CD14-positive monocyte (primary cell): Measurements from ENCODE around the gene LINC00237. TPM values are rescaled to one million over a fixed set of nuclear protein-coding genes. Genes with fewer than 3 reads are reported as not detected.

ENCODE experiments used
- DNase-seq, 3 donors: peaks; one replicate each; pipeline ENCODE4 v3.0.0-alpha.2; 2011 to 2022
- H2AFZ ChIP-seq: 2 replicates; pipeline ENCODE4 v1.6.0; 2012; ENCODE audit warnings: mild to moderate bottlenecking, low read depth, low read length, inconsistent platforms; ENCODE audit not compliant: insufficient read depth, poor library complexity, severe bottlenecking
- H3K27ac ChIP-seq, 2 donors: 1 replicate in 1 of 2; 2 replicates in 1 of 2; pipeline ENCODE4 v1.5.1; 2012 to 2013; ENCODE audit warnings: low read length in 2 of 2, control low read depth in 1 of 2, inconsistent platforms in 1 of 2, low read depth in 1 of 2, mild to moderate bottlenecking in 1 of 2
- H3K27me3 ChIP-seq, 2 donors: one replicate each; pipeline versions ENCODE4 v1.6.0 to v1.6.1; 2011 to 2013; ENCODE audit warnings: low read length in 2 of 2; ENCODE audit not compliant: control insufficient read depth in 2 of 2, insufficient read depth in 2 of 2
- H3K36me3 ChIP-seq, 2 donors: replicated peaks in 1 of 2; 1 replicate in 1 of 2; 2 replicates in 1 of 2; pipeline versions ENCODE4 v1.5.1 to v1.6.1; 2012 to 2013; ENCODE audit warnings: low read length in 2 of 2, control low read depth in 1 of 2, inconsistent platforms in 1 of 2, mild to moderate bottlenecking in 1 of 2; ENCODE audit not compliant: insufficient read depth in 2 of 2, control insufficient read depth in 1 of 2
- H3K4me1 ChIP-seq, 2 donors: 1 replicate in 1 of 2; 2 replicates in 1 of 2; pipeline versions ENCODE4 v1.5.1 to v1.6.1; 2012 to 2013; ENCODE audit warnings: low read length in 2 of 2, control low read depth in 1 of 2, inconsistent platforms in 1 of 2, mild to moderate bottlenecking in 1 of 2, moderate library complexity in 1 of 2; ENCODE audit not compliant: insufficient read depth in 2 of 2, control insufficient read depth in 1 of 2
- H3K4me2 ChIP-seq: replicated peaks from 2 replicates; pipeline ENCODE3; 2012; ENCODE audit warnings: low read length, moderate library complexity, mild to moderate bottlenecking; ENCODE audit not compliant: poor library complexity, severe bottlenecking; ENCODE audit errors: extremely low read depth
- H3K4me3 ChIP-seq, 3 experiments: fragments of 200-600 bp in 1 of 3; sonication (generic) in 1 of 3; replicated peaks in 1 of 3; 1 replicate in 2 of 3; 2 replicates in 1 of 3; pipeline ENCODE4 v1.5.1; 2011 to 2013; ENCODE audit warnings: low read length in 3 of 3, mild to moderate bottlenecking in 3 of 3, control low read depth in 2 of 3, low read depth in 2 of 3, inconsistent platforms in 1 of 3, moderate library complexity in 1 of 3
- H3K79me2 ChIP-seq: 2 replicates; pipeline ENCODE4 v1.6.0; 2012; ENCODE audit warnings: mild to moderate bottlenecking, control low read depth, inconsistent platforms, low read length, moderate library complexity; ENCODE audit not compliant: insufficient read depth
- H3K9ac ChIP-seq: 2 replicates; pipeline ENCODE4 v1.6.0; 2017; ENCODE audit warnings: low read length, mild to moderate bottlenecking; ENCODE audit not compliant: insufficient read depth, poor library complexity, severe bottlenecking
- H3K9me3 ChIP-seq, 2 donors: replicated peaks in 1 of 2; 1 replicate in 1 of 2; 2 replicates in 1 of 2; pipeline versions ENCODE4 v1.5.1 to v1.6.1; 2012 to 2013; ENCODE audit warnings: low read length in 2 of 2, control low read depth in 1 of 2; ENCODE audit not compliant: control insufficient read depth in 1 of 2, insufficient read depth in 1 of 2
- H4K20me1 ChIP-seq: 2 replicates; pipeline ENCODE4 v1.6.0; 2012; ENCODE audit warnings: mild to moderate bottlenecking, low read length, control low read depth, moderate library complexity; ENCODE audit not compliant: insufficient read depth
- H3K27ac Mint-ChIP-seq, 7 donors: one replicate each; pipeline ENCODE4 v1.8.0; 2020; ENCODE audit warnings: mild to moderate bottlenecking in 7 of 7, mixed read lengths in 7 of 7, moderate library complexity in 6 of 7, inconsistent platforms in 2 of 7
- H3K27me3 Mint-ChIP-seq, 3 donors: one replicate each; pipeline ENCODE4 v1.8.0; 2021 to 2022; ENCODE audit warnings: low read depth in 3 of 3, mild to moderate bottlenecking in 3 of 3, mixed read lengths in 3 of 3, moderate library complexity in 3 of 3, inconsistent platforms in 1 of 3
- H3K36me3 Mint-ChIP-seq, 2 donors: one replicate each; pipeline ENCODE4 v1.8.0; 2020; ENCODE audit warnings: mixed read lengths in 2 of 2, inconsistent platforms in 1 of 2, mild to moderate bottlenecking in 1 of 2
- H3K4me1 Mint-ChIP-seq: one replicate; pipeline ENCODE4 v1.8.0; 2020; ENCODE audit warnings: mild to moderate bottlenecking, mixed read lengths
- H3K4me3 Mint-ChIP-seq, 2 donors: one replicate each; pipeline ENCODE4 v1.8.0; 2020; ENCODE audit warnings: mild to moderate bottlenecking in 2 of 2, mixed read lengths in 2 of 2, moderate library complexity in 1 of 2
- H3K9me3 Mint-ChIP-seq, 7 donors: one replicate each; pipeline ENCODE4 v1.8.0; 2020 to 2022; ENCODE audit warnings: mixed read lengths in 7 of 7, mild to moderate bottlenecking in 6 of 7, moderate library complexity in 6 of 7, inconsistent platforms in 2 of 7
- WGBS: methylation state at CpG from one replicate; pipeline ENCODE4 v1.1.5; 2013; ENCODE audit warnings: missing lambda C conversion rate; ENCODE audit not compliant: insufficient coverage; 5-methylcytosine and 5-hydroxymethylcytosine counted together
- intact Hi-C, 2 donors: fragments of 100-400 bp; cut with micrococcal nuclease; formaldehyde crosslinking; loops; one replicate each; pipeline versions ENCODE4 v1.15.0 to v1.15.1; 2023
- polyA plus RNA-seq, 3 donors: library from polyadenylated mRNA; depleted of rRNA in 1 of 3; unstranded in 2 of 3; stranded (reverse) in 1 of 3; fragments of 300-500 nt in 2 of 3; fragments of >200 nt in 1 of 3; fragmentation: Illumina TruSeq in 2 of 3; gene quantifications; 1 replicate in 2 of 3; 2 replicates in 1 of 3; pipeline ENCODE4 v1.2.3, GENCODE V29; 2012 to 2021
- TF ChIP-seq, protein P1 (sequence below): fragments of 200-600 bp; IDR thresholded peaks from one replicate; pipeline ENCODE4 v1.8.0; 2022; ENCODE audit warnings: antibody characterized with exemption, mild to moderate bottlenecking

The LINC00237 gene
- polyA plus RNA-seq, 3 donors = 0.31 to 0.39 TPM; not detected in 1

DNA sequence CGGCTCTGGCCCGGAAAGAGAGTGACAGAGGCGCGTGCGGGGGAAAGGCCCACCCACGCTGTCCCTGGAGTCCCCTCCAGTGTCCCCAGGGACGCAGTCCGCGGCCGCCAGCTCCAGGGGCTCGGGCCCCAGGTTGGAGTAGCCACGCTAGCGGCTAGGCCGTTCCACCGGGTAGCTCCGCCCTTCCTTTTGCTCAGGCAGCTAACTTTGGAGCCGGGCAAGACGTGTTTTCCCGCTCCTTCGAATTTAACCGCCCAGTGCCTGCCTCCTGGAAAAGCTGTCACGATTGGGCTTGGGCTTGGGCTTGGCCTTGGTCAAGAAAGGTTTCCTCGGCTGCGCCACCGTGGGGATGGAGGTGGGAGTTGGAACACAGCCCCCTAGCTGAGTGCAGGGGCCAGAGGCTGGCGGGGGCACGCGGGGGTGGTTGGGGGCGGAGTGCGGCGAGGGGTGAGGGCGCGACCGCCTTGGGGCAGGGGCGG lies 4.7 kb downstream of the LINC00237 start:
- H4K20me1 ChIP-seq = no peaks in the 10 kb centered on the region
- Mint-ChIP-seq H3K4me1 (peaks cover 51% of the 10 kb centered on the region), H3K27ac (peak overlapping the region in 3 of 7 donors; percentile 23 to 91 (median 76)), H3K9me3 (peaks cover 0 to 49% (median 26%) of the 10 kb centered on the region in 7 donors), H3K27me3 (peaks cover 76 to 94% (median 93%) of the 10 kb centered on the region in 3 donors), H3K36me3 (peaks cover 2 to 24% of the 10 kb centered on the region in 2 donors), H3K4me3 (peak overlapping the region; percentile 95 to 97)
- no peak for DNase-seq
- H2AFZ ChIP-seq = peak overlapping the region; percentile 95
- TF ChIP-seq, protein P1, sequence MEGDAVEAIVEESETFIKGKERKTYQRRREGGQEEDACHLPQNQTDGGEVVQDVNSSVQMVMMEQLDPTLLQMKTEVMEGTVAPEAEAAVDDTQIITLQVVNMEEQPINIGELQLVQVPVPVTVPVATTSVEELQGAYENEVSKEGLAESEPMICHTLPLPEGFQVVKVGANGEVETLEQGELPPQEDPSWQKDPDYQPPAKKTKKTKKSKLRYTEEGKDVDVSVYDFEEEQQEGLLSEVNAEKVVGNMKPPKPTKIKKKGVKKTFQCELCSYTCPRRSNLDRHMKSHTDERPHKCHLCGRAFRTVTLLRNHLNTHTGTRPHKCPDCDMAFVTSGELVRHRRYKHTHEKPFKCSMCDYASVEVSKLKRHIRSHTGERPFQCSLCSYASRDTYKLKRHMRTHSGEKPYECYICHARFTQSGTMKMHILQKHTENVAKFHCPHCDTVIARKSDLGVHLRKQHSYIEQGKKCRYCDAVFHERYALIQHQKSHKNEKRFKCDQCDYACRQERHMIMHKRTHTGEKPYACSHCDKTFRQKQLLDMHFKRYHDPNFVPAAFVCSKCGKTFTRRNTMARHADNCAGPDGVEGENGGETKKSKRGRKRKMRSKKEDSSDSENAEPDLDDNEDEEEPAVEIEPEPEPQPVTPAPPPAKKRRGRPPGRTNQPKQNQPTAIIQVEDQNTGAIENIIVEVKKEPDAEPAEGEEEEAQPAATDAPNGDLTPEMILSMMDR = no peak
- no peaks in the 10 kb centered on the region for H3K36me3 ChIP-seq
- H3K27me3 ChIP-seq = peaks cover 70 to 90% of the 10 kb centered on the region in 2 donors
- peak overlapping the region; percentile 80 to 87 for H3K27ac ChIP-seq
- 6% methylated on average over 35 of the region's 35 CpGs for WGBS
- intact Hi-C loops = no loop called here
- peaks cover 6 to 36% of the 10 kb centered on the region in 2 donors for H3K9me3 ChIP-seq
- peaks cover 46 to 58% of the 10 kb centered on the region in 2 donors for H3K4me1 ChIP-seq
- H3K4me2 ChIP-seq = peak overlapping the region; percentile 91
- peak overlapping the region; percentile 74 for H3K9ac ChIP-seq
- H3K4me3 ChIP-seq = peak overlapping the region; percentile 53 to 89 (median 85)
- H3K79me2 ChIP-seq = no peaks in the 10 kb centered on the region

DNA sequence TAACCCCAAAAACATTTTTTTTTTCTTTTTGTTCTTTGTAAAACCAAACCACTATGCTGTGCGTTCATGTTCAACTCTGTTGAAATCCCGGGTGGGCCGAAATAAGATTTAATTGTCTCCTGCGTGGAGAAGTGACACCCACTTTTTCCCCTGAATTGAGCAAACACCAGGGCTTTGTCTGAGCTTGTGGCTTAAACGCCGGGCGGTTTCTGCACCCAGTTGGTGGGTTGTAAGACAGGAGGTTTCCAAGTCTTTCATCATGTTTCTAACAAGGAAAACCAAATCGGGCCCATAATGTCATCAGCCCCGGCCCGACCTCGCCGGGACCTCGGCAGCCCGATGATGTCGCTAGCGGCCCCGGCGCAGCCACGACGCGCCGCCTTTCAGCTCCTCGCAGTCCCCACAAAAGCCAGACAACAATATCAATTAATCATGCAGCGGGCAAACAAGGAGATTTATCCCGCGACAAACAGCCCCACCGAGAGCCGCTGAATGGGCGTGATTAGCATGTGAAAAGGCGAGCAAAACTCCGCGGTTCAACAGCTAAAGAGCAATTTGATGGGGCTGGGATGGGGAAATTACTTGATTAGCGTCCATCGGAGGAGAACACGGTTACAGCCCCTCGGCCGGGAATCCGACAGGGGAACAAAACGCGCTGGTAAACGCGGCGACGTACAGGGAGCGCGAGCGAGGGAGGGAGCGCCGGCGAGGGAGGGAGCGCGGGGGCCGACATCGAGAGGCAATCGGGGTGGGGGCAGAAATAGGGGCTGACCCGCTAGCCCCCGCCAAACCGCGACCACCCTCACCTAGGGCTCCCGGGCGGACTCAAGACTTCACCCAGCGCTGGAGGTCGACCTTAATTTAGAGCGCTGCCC lies 5.3 kb downstream of the LINC00237 start:
- H3K4me1 ChIP-seq = peaks cover 46 to 55% of the 10 kb centered on the region in 2 donors
- no peaks in the 10 kb centered on the region for H3K79me2 ChIP-seq
- peak in 2 of 3 donors; percentile 38 to 42 for DNase-seq
- TF ChIP-seq, protein P1 = no peak
- peak overlapping the region; percentile 95 for H2AFZ ChIP-seq
- peaks cover 67 to 90% of the 10 kb centered on the region in 2 donors for H3K27me3 ChIP-seq
- peak overlapping the region; percentile 95 to 97 for H3K4me3 Mint-ChIP-seq
- peak overlapping the region; percentile 53 to 89 (median 85) for H3K4me3 ChIP-seq
- H3K27ac ChIP-seq = peak overlapping the region; percentile 80 to 87
- peak overlapping the region; percentile 91 for H3K4me2 ChIP-seq
- H3K9ac ChIP-seq = peak overlapping the region; percentile 74
- no peaks in the 10 kb centered on the region for H4K20me1 ChIP-seq
- H3K36me3 ChIP-seq = no peaks in the 10 kb centered on the region
- peaks cover 5 to 30% of the 10 kb centered on the region in 2 donors for H3K9me3 ChIP-seq
- peaks cover 0 to 47% (median 23%) of the 10 kb centered on the region in 7 donors for H3K9me3 Mint-ChIP-seq
- peaks cover 56% of the 10 kb centered on the region for H3K4me1 Mint-ChIP-seq
- H3K27me3 Mint-ChIP-seq = peaks cover 72 to 92% (median 92%) of the 10 kb centered on the region in 3 donors
- peaks cover 2 to 22% of the 10 kb centered on the region in 2 donors for H3K36me3 Mint-ChIP-seq
- intact Hi-C loops = no loop called here
- peak overlapping the region; percentile 84 to 93 (median 91) for H3K27ac Mint-ChIP-seq
- WGBS = 4% methylated on average over 51 of the region's 64 CpGs
